UCSD-AML1 (cell line): ENCODE measurements around the gene EPHB4.

Source experiments
- DNase-seq: peaks from one replicate; lab custom pipeline; 2025; ENCODE audit not compliant: unreplicated experiment; lab: John Stamatoyannopoulos, UW

The EPHB4 gene

DNA sequence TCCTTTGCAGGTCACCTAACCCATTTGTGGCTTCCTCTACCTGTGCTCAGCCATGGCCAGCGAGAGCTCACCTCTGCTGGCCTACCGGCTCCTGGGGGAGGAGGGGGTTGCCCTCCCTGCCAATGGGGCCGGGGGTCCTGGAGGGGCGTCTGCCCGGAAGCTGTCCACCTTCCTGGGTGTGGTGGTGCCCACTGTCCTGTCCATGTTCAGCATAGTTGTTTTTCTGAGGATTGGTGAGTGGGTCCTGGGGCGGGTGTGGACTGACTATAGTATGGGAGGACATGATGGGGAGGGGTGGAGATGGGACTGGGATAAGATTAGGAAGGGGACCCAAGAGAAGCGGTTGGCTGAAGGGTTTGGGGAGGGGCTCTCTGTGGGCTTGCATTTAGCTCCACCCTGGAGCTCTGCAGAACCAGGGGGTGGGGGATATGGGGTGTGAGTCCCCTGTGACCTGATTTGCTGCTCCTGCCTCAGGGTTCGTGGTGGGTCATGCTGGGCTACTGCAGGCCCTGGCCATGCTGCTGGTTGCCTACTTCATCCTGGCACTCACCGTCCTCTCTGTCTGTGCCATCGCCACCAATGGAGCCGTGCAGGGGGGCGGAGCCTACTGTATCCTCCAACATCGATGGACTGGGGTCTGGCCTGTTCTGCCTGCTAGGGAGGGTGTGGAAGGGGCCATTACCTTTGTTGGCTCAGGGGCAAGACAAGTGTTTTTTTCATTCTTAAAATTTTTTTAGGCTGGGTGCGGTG lies 27.0 kb upstream of the EPHB4 start:
- no peak for DNase-seq

- DNase-seq = peak; percentile 82
Measured at GRCh38 chr7:100852048-100852872, 24.9 kb upstream of the EPHB4 start, which contains the start of gene SLC12A9. SLC12A9 (plus strand) TSS chr7:100852713; CDS start chr7:100854198, 1,485 bp downstream.

DNA sequence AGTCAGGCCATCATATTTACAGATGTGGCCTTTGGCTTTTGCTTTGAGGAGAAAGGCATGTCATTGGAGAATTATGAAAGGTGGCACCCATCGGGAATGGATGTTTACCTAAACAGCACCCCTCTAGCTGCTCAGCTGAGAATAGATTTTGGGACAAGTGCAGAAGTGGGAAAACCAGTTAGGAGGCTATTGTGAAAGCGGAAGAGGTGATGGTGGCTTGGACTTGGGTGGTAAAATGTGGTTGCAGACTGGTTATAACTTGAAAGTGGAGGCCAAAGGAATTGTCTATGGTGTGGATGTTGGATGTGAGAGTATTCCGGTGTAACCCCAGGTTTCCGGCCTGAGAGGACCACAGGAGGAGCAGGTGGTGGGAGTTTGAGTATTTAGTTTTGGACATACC lies 20.0 kb upstream of the EPHB4 start:
- DNase-seq = no peak

DNA sequence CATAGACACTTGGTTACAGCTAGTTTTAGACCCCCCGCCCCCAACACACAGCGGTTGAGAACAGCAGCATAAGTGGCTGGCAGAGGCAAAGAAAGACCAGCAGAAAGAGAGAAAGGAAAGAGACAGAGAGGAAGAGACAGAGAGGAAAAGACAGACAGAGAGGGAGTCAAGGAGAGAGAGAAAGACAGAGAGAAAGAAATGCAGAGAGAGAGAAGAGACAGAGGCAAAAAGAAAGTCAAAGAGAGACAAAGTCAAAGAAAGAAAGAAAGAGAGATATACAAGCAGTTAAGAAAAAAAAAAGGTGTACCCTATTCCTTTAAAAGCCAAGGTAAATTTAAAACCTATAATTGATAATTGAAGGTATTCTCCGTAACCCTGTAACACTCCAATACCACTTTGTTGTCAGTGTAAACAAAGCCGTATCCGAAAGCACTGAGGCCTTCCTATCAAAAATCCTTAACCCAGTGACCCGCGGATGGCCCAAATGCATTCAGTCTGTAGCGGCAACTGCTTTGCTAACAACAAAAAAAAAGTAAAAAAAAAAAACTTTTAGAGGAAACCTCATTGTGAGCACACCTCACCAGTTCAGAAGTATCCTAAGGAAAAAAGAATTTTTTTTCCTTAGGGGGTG lies 13.3 kb upstream of the EPHB4 start:
- no peak for DNase-seq

DNA sequence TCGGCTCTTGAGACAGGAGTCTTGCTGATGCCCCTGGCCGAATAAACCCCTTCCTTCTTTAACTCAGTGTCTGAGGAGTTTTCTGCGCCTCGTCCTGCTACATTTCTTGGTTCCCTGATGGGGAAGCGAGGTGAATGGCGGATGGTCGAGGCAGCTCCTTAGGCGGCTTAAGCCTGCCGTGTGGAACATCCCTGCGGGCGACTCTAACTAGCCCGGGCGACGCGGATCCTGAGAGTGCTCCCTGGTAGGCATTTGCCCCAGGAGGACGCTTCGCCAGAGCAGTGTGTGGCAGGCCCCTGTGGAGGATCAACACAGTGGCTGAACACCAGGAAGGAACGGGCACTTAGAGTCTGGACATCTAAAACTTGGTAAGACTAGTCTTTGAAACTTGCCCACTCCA lies 12.0 kb upstream of the EPHB4 start:
- no peak for DNase-seq

GRCh38 chr7:100837099-100837836 lies 9.9 kb upstream of the EPHB4 start:
- no peak for DNase-seq

DNA sequence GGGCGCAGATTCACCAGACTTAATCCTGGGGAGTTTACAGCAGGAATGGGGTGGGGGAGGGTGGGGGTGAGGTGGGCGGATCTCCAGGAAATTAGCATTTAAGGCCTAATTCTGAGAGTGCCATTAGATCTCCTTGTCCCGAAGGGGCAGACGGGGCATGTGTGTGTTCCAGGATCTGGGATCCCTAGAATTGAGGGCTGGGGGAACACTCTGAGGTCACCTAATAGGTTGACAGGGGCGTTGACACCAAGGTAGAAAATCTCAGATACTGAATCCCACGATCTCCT lies 9.4 kb upstream of the EPHB4 start:
- DNase-seq = no peak

DNA sequence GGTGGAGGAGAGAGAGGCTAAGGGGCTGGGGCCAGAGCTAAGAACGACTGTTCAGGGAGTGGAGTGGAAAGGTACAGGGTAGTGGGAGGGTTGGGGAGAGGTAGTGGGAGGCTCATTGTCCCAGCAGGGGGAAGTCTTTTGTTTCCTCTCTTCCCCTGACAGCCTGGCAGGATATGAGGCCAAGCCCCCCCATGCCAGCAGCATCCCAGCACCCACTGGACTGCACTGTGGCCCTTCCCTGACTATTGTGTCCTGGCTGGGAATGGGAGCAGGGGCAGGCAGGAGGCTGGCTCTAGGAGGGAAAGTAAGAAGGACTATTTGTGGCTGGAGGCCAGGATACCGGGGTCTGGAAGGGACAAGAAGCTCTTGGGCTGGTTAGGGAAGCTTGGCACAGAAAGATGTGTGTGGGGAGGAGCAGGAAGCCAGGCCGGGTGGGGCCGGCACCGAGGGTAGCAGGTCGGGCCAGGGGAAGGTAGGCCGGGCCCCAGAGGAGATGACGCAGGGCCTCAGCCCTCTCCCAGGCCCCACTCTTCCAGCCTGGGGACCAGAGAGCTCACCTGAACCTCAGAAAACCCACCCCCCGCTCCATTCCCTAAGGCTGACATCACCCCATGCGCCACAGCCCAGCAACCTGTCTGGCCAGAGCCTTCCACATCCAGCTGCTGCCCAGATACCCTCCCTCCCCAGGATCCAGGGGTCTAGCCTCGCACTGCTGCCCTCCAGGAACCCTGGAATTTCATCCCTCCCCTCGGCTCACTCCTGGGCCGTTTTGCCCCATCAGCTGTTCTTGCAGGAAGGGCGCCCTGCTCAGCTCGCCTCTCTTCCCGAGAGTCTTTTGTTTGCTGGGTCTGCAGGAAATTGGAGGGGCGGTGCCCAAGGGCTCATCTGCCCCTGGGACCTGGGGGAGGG lies 8.8 kb upstream of the EPHB4 start:
- peak; percentile 22 for DNase-seq

DNA sequence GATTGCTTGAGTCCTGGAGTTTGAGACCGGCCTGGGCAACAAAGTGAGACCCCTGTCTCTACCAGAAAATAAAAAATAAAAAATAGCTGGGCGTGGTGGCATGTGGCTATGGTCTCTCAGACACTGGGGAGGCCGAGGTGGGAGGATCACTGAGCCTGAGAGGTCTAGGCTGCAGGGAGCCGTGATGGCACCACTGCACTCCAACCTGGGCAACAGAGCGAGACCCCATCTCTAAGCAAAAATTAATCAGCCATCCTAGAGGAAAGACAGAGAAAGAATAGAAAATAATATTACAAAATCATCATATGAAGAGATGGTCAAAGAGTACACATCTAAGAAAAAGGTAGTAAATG lies 4.9 kb upstream of the EPHB4 start:
- no peak for DNase-seq

DNA sequence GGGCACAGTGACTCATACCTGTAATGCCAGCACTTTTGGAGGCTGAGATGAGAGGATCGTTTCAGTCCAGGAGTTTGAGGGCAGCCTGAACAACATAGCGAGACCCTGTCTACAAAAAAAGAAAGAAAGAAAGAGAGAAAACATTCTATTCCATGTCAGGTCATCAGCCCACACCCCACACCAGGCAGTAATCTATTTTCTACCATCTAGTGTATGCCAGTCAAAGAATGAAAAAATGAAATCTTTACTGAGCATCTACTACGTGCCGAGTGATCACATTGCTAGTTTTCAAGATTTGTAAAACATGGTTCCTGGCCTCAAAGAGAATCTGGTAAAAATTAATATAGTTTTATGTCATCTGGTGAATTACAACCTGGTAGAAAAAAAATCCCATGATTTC lies 3.1 kb upstream of the EPHB4 start:
- DNase-seq = no peak

DNA sequence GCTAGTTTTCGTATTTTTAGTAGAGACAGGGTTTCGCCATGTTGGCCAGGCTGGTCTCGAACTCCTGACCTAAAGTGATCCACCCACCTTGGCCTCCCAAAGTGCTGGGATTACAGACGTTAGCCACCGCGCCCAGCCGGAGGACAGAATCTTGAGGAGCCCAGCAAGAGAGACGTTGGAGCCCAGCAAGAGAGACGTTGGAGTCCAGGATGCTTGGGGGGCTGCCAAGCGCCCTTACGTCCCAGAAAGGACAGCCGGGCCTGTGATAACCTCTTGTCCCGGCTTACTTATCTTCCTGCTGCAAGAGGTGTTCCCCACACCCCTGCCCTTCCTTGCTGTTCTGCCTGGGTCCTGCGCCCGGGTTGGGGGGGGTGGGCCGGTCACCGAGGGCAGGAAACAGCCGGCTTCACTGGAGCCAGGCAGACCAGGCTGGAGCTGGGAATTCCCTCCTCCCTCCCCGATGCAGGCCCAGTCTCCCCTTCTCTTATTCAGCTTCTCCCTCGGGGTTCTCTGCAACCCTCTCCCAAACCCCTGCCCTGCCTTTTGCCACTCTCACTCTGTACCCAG lies 1.9 kb upstream of the EPHB4 start:
- DNase-seq = no peak

- DNase-seq = peak; percentile 17
Measured at GRCh38 chr7:100826514-100827329, 601 bp downstream of the EPHB4 start.

- peak; percentile 10 for DNase-seq
Measured at GRCh38 chr7:100825751-100826513, 1.4 kb downstream of the EPHB4 start.

DNA sequence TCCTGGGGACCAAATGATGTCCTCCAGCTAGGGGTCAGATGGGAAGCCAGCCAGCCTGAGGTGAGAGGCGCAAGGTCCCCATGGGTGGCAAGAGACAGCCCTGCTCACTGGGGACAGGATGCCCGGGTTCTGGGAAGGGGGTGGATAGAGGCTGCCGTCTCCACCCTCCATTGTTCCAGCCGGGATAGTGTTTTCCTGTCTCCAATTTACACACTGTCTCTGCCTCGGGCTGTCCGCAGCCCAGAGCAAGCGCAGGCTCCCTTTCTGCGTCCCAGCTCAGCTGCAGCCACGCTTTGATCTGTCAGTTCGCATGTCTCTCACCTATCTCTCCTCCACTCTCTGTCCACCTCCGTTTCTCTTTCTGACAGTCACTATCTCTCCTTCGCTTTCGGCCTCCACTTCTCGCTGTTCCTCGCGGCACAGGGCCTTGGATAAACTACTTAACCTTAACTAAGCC lies 2.1 kb downstream of the EPHB4 start:
- DNase-seq = no peak

DNA sequence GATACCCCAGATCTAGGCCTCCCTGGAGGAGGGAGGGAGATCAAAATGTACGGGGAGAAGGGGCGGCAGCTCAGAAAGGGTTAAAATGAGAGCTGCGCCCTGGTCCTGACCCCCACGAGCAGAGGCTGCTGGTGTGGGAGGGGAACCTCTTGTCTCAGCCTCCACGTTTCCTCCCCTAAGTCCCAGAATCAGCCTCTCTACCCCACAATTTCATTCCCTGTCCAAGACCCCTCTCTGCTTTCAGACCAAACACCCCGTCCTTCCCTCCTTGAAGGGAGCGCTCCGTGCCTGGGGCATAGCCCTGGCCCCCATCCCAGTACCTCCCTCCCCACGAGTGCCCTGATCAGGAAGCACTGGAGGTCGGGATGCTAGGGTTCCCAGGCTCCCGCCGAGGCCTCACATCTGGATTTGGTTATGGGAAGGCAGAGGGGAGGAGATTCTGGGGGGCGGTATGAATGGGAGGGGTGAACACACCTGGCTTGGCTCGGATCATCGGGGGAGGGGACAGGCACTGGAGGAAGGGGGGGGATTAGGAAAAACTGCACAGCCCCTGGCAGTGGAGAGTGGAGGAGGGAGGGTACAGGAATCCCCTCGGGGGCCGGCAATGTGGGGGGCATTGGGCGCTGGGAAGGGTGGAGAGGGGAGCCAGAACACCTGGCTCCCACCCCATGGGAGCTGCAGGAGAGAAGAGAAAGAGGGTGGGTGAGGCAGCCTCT lies 2.7 kb downstream of the EPHB4 start:
- DNase-seq = no peak

- DNase-seq = no peak
Measured at GRCh38 chr7:100823534-100823933, 3.8 kb downstream of the EPHB4 start.

- DNase-seq = no peak
Measured at GRCh38 chr7:100823140-100823525, 4.2 kb downstream of the EPHB4 start.
